CD1c-positive myeloid dendritic cell (primary cell): ENCODE results near the gene ULBP2.

Source experiments
- DNase-seq: peaks from one replicate; pipeline ENCODE4 v3.0.0-alpha.2; 2016; ENCODE audit errors: extremely low spot score

The ULBP2 gene, protein sequence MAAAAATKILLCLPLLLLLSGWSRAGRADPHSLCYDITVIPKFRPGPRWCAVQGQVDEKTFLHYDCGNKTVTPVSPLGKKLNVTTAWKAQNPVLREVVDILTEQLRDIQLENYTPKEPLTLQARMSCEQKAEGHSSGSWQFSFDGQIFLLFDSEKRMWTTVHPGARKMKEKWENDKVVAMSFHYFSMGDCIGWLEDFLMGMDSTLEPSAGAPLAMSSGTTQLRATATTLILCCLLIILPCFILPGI

DNA sequence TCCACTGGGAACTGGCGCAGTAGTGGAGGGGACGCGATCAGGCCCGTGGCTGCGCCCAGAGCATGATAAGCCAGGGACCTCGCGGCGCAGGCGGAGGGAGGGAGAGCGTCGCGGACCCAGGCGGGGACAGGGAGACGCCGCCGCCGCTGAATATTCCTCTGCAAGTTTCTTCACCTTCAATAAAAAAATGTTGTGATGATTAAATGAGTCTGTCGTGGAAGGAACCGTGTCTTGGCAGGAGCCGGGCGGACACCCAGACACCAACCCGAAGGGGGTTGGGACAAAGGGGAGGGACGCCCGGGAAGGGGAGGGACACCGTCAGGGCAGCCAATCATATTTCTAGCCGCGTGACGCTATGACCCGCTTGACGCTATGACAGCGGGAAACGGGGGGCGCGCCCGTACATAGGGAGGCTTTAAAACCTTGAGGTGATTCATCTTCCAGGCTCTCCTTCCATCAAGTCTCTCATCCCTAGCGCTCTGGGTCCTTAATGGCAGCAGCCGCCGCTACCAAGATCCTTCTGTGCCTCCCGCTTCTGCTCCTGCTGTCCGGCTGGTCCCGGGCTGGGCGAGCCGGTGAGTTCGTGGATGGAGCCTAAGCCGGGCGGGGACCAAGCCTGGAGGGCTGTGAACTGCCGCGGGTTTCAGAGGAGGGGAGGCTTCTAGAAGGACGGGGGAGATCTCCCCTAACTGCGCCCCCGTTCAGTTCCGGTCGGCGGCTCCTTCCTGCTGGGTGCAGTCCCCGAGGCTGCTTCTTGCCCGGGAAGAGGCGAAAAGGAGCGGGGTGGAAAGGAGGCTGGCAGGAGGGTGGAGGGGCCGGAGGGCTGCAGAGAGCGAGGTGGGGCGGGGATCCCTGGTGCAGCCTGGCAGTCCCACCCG lies at the start of gene ULBP2:
TSS of gene ULBP2 (plus strand) at position 432 of the 878 bp plus-strand sequence. CDS start at position 491, 59 bp downstream.
- peak; percentile 92 for DNase-seq

DNA sequence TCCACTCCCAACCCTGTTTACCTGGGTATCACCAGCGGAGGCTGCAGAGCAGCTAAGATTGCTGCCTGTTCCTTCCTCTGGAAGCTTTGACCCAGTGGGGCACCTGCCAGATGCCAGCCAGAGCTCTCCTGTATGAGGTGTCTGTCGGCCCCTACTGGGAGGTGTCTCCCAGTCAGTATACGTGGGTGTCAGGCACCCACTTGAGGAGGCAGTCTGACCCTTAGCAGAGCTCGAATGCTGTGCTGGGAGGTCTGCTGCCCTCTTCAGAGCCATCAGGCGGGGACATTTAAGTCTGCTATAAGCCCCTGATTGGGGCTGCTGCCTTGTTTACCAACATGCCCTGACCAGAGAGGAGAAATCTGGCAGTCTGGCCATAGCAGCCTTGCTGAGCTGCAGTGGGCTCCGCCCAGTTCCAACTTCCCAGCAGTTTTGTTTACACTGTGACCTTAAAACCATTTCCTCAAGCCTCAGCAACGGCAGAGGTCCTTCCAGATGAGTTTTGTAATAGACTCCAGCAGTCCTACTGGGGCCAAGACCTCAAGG lies 46.7 kb upstream of the ULBP2 start:
- DNase-seq = no peak

DNA sequence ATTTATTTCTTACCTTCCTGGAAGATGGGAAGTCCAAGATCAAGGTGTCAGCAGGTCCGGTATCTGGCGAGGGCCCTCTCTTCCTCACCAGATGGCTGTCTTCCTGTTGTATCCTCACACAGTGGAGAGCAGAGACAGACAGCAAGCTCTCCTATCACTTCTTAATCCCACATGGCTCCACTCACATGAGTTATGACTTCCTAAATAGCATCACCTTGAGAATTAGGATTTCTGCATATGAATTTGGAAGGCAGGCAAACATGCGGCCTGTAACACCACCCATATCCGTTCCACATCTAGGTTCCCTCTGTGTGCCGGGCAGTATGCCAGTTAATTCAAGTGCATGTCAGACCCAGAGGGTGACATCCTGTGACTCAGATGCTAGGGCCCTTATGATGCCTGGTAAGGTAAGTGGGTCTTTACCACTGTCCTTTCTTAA lies 46.0 kb upstream of the ULBP2 start:
- DNase-seq = peak; percentile 6

DNA sequence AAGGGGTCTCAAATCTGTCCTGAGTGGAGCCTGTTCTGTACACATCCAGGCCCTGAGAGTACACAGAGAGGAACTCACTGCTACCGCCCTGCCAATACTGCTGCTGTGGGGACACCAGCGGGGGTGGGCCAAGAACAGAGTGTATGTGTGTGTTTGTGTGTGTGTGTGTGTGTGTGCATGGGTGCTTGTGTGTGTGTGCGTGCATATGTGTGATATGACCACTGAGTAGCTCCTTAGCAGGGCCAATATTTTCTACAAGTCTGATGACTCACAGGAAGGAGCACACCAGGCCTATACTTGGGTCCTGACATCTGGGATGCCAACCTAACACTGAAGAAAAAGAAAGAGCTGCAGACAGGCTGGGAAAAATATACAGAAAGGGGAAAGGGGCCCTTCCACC lies 45.3 kb upstream of the ULBP2 start:
- DNase-seq = no peak

DNA sequence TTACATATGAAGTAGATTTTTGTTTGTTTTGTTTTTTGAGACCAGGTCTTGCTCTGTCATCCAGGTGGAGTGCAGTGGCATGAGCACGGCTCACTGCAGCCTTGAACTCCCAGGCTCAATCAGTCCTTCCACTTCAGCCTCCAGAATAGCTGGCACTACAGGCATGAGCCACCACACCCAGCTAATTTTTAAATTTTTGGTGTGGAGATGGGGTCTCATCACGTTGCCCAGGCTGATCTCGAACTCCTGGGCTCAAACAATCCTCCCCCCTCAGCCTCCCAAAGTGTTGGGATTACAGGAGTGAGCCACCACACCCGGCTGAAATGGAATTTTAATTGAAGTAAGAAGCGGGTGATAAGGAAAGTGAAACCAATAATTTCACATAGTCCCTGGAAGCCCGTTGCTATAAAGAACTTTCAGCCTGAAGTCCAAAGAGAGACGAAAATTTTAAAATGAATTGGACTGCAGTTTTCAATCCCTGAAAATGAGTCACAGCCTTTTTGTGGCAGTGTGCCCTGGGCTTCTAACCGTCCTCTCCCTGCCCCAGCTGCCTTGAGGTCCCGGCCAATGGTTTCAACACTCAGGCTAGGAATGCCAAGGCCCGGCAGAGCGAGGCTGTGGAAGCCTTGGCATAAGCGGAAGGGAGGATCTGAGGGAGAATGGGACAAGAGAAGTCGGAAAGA lies 44.7 kb upstream of the ULBP2 start:
- DNase-seq = no peak

DNA sequence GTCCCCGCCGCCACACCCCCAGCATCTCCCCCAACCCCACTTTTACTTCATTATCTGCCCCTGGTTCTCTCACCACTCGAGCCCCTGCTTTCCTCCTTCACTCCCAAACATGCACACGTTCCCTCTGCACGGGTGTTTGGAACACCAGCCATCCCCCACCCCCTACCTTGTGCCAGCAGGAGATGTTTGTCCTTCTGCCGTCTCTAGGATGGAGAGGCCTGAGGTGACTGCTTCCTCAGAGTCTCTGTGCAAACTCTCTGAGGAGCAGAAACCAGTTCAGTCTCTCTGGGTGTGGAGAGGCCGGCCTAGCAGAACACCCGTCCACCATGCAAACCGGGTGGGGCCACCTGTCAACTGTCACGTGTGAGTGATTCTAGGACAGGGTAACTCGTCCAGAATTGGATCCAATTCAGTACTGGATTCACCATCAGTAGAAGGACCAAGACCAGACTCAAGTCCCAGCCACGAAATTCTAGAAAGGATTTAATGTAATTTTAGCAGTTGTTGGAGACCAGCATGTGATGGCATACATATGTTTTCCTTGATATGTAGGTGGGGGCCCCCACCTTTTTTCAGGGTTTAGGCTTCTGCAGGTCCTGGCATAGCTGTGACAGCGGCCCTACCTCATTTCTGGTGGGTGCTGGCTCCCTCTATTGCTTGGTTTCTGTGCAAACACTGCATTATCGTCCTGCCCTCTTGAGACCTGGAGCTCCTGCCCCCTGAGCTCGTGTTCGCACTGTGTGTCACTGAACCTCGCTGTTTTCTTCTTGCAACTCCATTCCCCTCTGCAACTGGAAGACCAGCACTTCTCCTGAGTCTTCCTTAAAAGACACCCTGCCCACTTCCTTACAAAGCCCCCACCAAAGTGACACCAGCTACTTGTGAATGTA lies 43.7 kb upstream of the ULBP2 start, which contains the start of gene RAET1E:
TSS of gene RAET1E (minus strand) at position 259 of the 890 bp plus-strand sequence. CDS start 7,212 bp downstream, outside the sequence.
- no peak for DNase-seq

DNA sequence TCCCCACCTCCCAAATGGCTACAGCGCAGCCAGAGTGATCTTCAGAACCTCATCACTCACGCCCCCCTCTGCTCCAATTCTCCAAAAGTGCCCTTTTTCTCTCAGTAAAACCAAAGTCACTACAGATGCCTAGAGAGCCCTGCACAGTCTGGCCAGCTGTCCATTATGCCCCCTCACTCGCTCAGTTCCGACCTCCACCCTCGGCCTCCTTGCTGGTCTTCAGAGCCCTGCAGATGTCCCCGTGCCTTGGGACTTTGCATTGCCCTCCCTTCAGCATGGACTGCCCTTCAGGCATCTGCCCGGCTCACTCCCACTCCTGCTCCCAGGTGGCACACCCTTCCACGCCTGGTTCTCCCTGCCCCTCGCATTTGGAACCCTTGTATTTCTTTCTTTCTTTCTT lies 42.8 kb upstream of the ULBP2 start:
- no peak for DNase-seq

DNA sequence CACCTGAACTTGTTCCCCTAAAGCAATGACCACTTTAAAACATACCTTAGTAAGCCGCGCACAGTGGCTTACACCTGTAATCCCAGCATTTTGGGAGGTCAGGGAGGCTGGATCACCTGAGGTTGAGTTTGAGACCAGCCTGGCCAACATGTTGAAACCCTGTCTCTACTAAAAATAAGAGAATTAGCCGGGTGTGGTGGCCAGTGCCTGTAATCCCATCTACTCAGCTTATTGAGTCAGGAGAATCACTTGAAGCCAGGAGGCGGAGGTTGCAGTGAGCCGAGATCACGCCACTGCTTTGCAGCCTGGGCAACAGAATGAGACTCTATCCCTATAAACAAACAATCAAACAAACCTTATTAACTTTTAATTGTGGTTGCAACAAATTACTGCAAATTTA lies 42.3 kb upstream of the ULBP2 start:
- no peak for DNase-seq

DNA sequence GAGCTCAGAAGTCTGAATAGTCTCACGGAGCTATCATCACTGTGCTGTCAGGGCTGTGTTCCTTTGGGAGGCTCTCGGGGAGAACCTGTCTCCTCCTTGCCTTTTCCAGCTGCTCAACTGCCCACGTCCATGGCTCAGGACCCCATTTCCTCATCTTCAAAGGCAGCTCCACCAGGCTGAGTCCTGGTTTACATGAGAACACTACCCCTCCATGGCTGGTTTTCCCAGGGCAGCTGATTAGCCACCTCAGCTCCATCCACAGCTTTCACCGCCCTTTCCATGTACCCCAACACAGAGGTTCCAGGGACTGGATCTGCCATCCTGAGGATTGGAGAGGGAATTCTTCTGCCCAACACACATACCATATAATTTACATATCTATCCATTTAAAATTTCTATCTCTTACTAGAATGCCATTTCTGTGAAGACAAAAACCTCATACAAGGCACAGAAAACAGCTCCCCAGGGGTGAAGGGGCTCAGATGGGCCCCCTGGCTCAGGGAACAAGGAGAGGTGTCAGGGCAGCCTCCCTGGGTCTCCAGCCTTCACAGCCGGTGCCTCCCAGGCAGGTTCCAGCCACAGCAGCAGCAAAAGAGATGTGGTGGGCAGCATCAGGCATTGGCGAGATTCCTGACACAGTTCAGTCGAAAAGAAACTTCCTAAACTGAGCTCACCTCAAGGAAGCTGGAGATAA lies 41.7 kb upstream of the ULBP2 start:
- no peak for DNase-seq

DNA sequence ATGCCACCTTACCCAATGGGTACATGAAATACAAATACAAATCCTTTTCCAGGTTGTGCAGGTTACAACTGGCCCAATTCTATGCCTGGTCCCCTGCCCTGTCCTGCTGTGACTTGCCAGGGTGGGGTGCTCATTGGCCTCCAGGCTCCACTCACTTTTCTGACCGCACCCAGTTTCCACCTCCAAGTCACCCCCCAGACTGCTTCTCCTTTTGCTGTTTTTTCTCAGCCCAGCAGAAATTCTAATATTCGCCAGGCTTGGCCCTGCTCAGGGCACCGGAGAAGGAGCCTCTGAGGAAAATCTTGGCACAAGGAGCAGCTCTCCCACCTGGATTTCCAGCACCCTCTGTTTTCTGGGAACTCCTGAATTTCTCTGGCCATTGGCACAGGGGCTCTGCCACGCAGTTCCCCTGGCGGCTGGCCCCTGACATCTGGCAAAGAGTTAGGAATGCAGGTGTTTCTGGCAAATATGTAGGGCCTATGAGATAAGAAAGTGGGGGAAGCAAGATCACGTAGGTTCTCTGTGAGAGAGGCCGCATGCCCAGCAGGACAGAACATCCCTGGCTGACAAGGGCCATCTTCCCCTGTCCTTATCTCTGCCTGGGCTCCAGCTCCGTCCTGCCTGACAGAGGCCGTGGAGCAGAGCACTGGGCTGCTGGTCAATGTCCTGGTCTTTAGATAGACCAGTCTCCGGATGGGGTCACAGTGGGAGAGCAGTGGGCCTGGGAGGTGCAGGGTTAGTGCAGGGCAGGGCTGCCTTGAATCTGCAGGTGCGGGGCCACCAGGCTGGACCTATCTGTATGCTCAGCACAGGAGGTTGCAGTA lies 41.0 kb upstream of the ULBP2 start:
- no peak for DNase-seq

DNA sequence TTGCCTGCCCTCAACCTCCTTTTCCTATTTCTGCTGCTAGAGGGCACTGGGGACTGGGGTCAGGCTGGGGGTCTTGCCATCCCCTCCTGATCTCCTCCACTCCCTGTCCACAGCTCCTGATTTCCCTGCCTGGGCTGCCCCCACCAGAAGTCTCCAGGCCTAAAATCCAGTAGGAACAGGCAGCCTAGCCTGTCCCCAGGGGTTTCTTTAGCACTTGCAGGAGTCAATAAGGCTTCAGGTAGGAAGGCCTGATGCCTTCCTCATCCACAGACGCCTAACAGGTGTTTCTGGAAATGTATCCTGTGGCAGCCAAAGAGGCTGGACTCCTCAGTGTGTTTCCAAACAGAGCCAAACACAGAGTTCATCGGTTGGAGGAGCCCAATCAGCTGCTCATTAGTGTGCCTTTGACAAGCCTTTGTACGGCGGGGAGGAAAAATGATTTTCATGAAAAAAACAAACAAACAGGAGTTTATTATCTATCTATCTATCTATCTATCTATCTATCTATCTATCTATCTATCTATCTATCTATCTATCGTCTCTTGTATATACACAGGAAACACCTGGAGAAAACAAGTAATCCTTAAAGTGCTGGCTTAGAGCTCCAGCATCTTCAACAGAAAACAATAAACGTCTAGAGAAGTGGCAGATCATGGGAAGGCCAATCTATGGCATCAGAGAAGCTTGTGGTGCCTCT lies 40.2 kb upstream of the ULBP2 start:
- no peak for DNase-seq

DNA sequence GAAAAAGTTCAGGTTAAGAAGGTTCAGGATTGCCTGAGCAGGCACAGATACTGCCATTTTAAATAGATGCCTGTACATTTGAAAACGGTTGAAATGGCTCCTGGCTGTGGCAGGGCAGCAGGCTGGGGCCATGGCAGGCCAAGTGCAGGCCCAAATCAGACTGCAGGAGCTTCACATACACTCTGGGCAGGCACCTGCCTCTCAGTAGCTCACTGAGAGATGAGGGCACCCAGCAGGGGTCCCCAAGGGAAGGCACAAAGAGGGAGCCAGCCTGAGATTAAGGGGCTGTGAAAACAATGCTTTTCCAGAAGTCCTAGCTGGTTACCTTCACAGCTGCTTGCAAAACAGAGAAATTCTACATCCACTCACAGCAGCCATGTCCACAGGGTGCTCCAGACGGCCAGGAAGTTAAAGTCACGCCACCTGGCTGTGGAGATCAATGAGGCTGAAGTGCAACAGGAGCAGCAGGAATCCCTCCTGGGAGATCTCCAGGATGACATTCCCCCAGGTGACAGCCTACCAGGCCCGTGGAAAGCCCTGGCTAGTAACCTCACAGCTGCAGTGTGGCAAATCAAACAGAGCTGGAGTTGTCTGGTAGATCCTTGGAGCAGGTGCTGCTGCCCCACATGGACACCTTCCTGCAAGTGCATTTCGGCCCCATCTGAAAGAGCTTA lies 37.7 kb upstream of the ULBP2 start:
- no peak for DNase-seq

DNA sequence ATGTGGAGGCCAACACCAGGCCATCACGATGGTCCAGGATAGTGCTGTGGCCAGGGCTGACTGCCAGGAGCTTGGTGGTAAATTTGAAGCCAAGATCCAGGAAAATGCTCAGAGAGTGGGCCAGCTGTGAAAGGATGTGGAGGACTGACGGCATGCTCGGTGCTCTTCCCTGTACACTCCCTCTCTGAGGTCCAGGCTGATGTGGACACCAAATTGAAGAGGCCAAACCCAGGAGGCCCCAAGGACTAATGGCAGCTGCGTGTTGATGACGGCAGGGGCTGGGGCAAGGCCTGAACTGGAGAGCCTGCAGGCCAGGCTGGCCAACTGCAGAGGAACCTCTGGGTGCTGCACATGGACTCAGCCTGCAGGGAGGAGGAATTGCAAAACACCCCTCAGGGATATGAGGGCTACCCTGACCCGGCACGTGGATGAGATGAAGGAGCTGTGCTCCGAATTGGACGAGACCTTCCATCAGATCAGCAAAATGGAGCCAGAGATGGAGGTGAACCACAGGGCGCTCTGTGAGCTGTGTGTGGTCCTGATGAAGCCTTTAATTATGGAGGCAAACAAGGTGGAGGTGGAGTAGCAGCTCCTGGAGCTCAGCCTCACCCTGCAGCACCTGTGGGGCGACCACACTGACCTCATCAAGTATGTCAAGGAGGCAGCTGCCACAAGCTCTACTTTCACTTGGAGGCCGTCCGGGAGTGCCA lies 37.0 kb upstream of the ULBP2 start:
- DNase-seq = no peak

DNA sequence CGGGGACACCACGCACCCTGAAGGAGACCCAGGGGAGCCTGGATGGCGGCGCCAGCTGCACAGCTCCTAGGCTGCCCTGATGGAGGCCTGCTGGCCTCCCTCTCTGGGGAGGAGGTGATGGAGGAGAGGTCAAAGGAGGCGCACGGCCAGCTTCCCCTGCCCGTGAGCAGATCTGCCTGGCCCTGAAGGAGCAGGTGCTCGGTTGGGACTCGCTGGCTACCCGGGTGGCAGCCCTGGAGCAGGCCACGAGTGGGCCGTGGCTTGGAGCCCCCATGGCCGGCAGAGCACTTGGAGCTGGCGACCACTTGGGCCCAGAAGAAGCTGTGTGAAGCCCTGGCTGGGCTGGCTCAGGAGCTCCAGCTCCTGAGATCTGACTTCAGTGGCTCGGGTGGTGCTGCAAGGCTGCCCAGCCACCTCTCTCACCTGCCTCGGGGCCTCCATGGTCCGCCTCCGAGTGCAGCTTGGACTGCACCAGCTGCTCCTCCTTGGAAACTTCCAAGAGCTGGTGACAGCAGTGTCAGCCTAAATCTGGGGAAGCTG lies 36.4 kb upstream of the ULBP2 start:
- DNase-seq = no peak

DNA sequence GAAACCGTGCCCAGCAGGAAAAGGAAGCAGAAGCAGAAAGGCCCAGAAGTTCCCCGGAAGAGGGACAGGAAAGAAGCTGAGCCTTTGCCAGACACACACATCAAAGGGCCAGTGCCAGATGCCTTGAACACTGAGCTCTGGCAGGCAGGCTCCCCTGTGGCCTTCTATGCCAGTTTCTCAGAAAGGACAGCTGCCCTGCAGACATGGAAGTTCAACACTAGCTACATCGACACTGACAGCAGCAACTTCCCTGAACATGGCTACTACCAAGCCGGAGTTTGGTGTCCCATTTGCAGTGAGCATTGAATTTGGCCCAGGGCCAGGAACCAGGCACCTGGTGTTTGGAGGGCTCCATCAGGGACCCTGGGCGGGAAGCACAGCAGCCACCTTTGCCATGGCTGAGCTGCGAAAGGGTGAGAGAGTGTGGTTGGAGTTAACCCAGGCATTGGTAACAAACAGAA lies 35.9 kb upstream of the ULBP2 start:
- DNase-seq = no peak

DNA sequence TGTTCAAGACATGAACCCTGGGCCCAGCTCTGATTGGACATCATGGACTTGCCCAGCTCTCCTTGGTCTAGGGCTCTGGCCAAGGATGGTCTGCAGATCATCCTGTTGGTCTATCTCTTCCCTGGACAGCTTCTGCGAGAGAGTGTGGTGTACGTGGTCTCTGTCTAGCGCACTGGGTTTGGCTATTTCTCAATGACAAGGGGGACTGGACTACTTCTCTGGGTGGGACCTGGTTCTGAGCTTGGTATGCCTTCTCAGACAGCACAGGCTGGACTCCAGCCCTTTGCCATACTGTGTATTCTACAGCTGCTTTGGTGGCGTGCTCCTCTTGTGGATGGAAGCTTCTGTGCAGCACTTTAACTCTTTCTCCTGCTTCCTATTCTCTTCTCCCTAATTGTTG lies 35.4 kb upstream of the ULBP2 start:
- DNase-seq = no peak

DNA sequence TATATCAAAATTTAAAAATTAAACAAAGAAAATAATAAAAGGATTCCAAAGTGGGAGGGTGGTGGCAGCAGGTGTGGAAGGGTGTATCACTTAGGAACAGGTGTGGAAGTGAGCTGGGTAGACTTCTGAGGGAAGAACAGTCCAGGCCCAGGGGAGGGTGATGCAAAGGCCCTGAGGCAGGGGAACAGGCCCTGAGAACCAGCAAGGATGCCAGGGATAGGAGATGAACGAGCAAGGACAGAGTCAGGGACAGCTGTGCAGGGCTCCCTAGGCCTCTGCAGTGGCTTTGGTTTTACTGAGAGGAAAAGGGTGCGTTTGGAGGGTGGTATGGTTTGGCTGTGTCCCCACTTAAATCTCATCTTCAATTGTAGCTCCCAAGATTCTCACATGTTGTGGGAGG lies 34.5 kb upstream of the ULBP2 start:
- no peak for DNase-seq
